H1 (cell line): ENCODE measurements around the gene SHISA6. TPM values are rescaled to one million over a fixed set of nuclear protein-coding genes. Genes with fewer than 3 reads are reported as not detected.

Source experiments
- CTCF ChIA-PET: fragments of 300-600 bp; sonication (Branson Sonifier 250); formaldehyde crosslinking; loops from one replicate; lab custom pipeline; 2021; ENCODE audit not compliant: partially characterized antibody; lab: Charles Lee
- POLR2A ChIA-PET: fragments of 300-600 bp; sonication (Branson Sonifier 250); formaldehyde crosslinking; loops from one replicate; lab custom pipeline; 2021; ENCODE audit warnings: inconsistent platforms; ENCODE audit not compliant: partially characterized antibody; lab: Charles Lee
- DNase-seq, 2 experiments: peaks; one replicate each; pipeline versions ENCODE4 v3.0.0 to v3.0.0-alpha.2; 2010 to 2022; ENCODE audit warnings: low spot score in 2 of 2, low read depth in 1 of 2, mixed read lengths in 1 of 2
- FAIRE-seq: peaks from 2 replicates; lab custom pipeline; 2011; peaks lifted over from hg19 to GRCh38; lab: Jason Lieb, UNC
- H2AFZ ChIP-seq: 2 replicates; pipeline ENCODE4 v1.8.1; 2012; ENCODE audit warnings: low read length, inconsistent platforms
- H2AK5ac ChIP-seq: 2 replicates; pipeline ENCODE4 v1.6.1; 2013; ENCODE audit warnings: low read depth, low read length
- H2BK120ac ChIP-seq: replicated peaks from 2 replicates; pipeline ENCODE3; 2013; ENCODE audit warnings: low read depth, low read length, inconsistent platforms
- H2BK12ac ChIP-seq: 2 replicates; pipeline ENCODE4 v1.6.1; 2013; ENCODE audit warnings: low read depth, low read length
- H2BK15ac ChIP-seq: 2 replicates; pipeline ENCODE4 v1.6.1; 2013; ENCODE audit warnings: low read length
- H2BK20ac ChIP-seq: 2 replicates; pipeline ENCODE4 v1.6.1; 2013; ENCODE audit warnings: low read length
- H2BK5ac ChIP-seq: 2 replicates; pipeline ENCODE4 v1.6.1; 2013; ENCODE audit warnings: low read depth, low read length
- H3K14ac ChIP-seq: 2 replicates; pipeline ENCODE4 v1.6.1; 2013; ENCODE audit warnings: inconsistent platforms; ENCODE audit not compliant: insufficient read length
- H3K18ac ChIP-seq: 2 replicates; pipeline ENCODE4 v1.6.1; 2013; ENCODE audit warnings: low read length; ENCODE audit errors: extremely low read depth
- H3K23ac ChIP-seq: 2 replicates; pipeline ENCODE4 v1.6.1; 2013; ENCODE audit warnings: inconsistent platforms; ENCODE audit not compliant: insufficient read length
- H3K23me2 ChIP-seq: 2 replicates; pipeline ENCODE4 v1.6.1; 2013; ENCODE audit warnings: low read depth, low read length
- H3K27ac ChIP-seq: 2 replicates; pipeline ENCODE4 v1.6.1; 2011; ENCODE audit warnings: low read depth, low read length, inconsistent platforms
- H3K27me3 ChIP-seq, 4 experiments: replicated peaks in 1 of 4; 1 replicate in 1 of 4; 2 replicates in 3 of 4; pipeline versions ENCODE4 v1.6.1 to v1.8.1; 2011 to 2013; ENCODE audit warnings: low read length in 3 of 4, mild to moderate bottlenecking in 3 of 4, inconsistent platforms in 2 of 4, mixed read lengths in 2 of 4, moderate library complexity in 1 of 4; ENCODE audit not compliant: control insufficient read depth in 3 of 4, insufficient read depth in 3 of 4; ENCODE audit errors: extremely low read depth in 1 of 4
- H3K36me3 ChIP-seq, 4 experiments: 2 replicates each; pipeline versions ENCODE4 v1.6.1 to v1.8.1; 2011 to 2013; ENCODE audit warnings: mild to moderate bottlenecking in 4 of 4, low read length in 3 of 4, moderate library complexity in 2 of 4, control low read depth in 1 of 4, inconsistent platforms in 1 of 4; ENCODE audit not compliant: insufficient read depth in 4 of 4, control insufficient read depth in 2 of 4
- H3K4ac ChIP-seq: replicated peaks from 2 replicates; pipeline ENCODE3; 2013; ENCODE audit warnings: low read length, low read depth, mixed read lengths, inconsistent platforms; ENCODE audit not compliant: insufficient read length
- H3K4me1 ChIP-seq, 4 experiments: replicated peaks in 1 of 4; 1 replicate in 1 of 4; 2 replicates in 3 of 4; pipeline versions ENCODE4 v1.6.1 to v1.8.1; 2011 to 2013; ENCODE audit warnings: low read length in 3 of 4, inconsistent platforms in 2 of 4, mixed read lengths in 1 of 4; ENCODE audit not compliant: insufficient read depth in 4 of 4, control insufficient read depth in 3 of 4
- H3K4me2 ChIP-seq, 2 experiments: 2 replicates each; pipeline versions ENCODE4 v1.6.1 to v1.8.1; 2011 to 2013; ENCODE audit warnings: low read depth in 2 of 2, low read length in 2 of 2, control low read depth in 1 of 2, inconsistent platforms in 1 of 2, mild to moderate bottlenecking in 1 of 2; ENCODE audit not compliant: insufficient read depth in 1 of 2
- H3K4me3 ChIP-seq, 4 experiments: fragments of 200-600, 300-600 bp in 1 of 4; sonication (generic), shearing (Covaris generic), sonication (Bioruptor Twin) in 1 of 4; 2 replicates each; pipeline versions ENCODE4 v1.5.1 to v1.8.1; 2011 to 2016; ENCODE audit warnings: low read length in 4 of 4, low read depth in 3 of 4, control low read depth in 2 of 4, inconsistent platforms in 2 of 4, mild to moderate bottlenecking in 2 of 4, mixed read lengths in 1 of 4, moderate library complexity in 1 of 4; ENCODE audit not compliant: insufficient read depth in 2 of 4; ENCODE audit errors: extremely low read depth in 1 of 4
- H3K56ac ChIP-seq: replicated peaks from 2 replicates; pipeline ENCODE3; 2013; ENCODE audit warnings: low read depth, mild to moderate bottlenecking, mixed read lengths, low read length, inconsistent platforms; ENCODE audit not compliant: insufficient read length
- H3K79me1 ChIP-seq: 2 replicates; pipeline ENCODE4 v1.6.1; 2013; ENCODE audit warnings: low read depth, low read length, control low read depth
- H3K79me2 ChIP-seq, 2 experiments: 2 replicates each; pipeline versions ENCODE4 v1.6.1 to v1.8.1; 2012 to 2013; ENCODE audit warnings: low read length in 2 of 2, mild to moderate bottlenecking in 2 of 2, inconsistent platforms in 1 of 2; ENCODE audit not compliant: insufficient read depth in 2 of 2, control insufficient read depth in 1 of 2
- H3K9ac ChIP-seq, 4 experiments: replicated peaks in 1 of 4; 1 replicate in 1 of 4; 2 replicates in 3 of 4; pipeline versions ENCODE4 v1.6.1 to v1.8.1; 2011 to 2013; ENCODE audit warnings: low read depth in 3 of 4, low read length in 3 of 4, control low read depth in 2 of 4, mild to moderate bottlenecking in 2 of 4, moderate library complexity in 2 of 4, inconsistent platforms in 1 of 4; ENCODE audit errors: extremely low read depth in 1 of 4
- H3K9me3 ChIP-seq, 2 experiments: 2 replicates each; pipeline versions ENCODE4 v1.6.1 to v1.8.1; 2012 to 2013; ENCODE audit warnings: mild to moderate bottlenecking in 2 of 2, moderate library complexity in 2 of 2, control low read depth in 1 of 2, inconsistent platforms in 1 of 2, low read depth in 1 of 2, low read length in 1 of 2, mixed read lengths in 1 of 2; ENCODE audit not compliant: insufficient read depth in 2 of 2
- H4K20me1 ChIP-seq, 2 experiments: replicated peaks in 1 of 2; 2 replicates each; pipeline versions ENCODE3 to v1.8.1; 2011 to 2013; ENCODE audit warnings: inconsistent platforms in 2 of 2, low read length in 2 of 2, mild to moderate bottlenecking in 1 of 2; ENCODE audit not compliant: insufficient read depth in 2 of 2, control insufficient read depth in 1 of 2
- H4K5ac ChIP-seq: 2 replicates; pipeline ENCODE4 v1.6.1; 2013; ENCODE audit warnings: low read length, low read depth, mixed read lengths, inconsistent platforms; ENCODE audit not compliant: insufficient read length
- H4K8ac ChIP-seq: 2 replicates; pipeline ENCODE4 v1.8.0; 2013; ENCODE audit warnings: mild to moderate bottlenecking, moderate library complexity, low read length, inconsistent platforms; ENCODE audit not compliant: insufficient read depth; ENCODE audit errors: extremely low read depth
- H4K91ac ChIP-seq: replicated peaks from 2 replicates; pipeline ENCODE3; 2013; ENCODE audit warnings: low read length, mixed read lengths, inconsistent platforms; ENCODE audit not compliant: insufficient read length
- CHD1 ChIP-seq: IDR thresholded peaks from 2 replicates; pipeline ENCODE4 v1.6.1; 2012; ENCODE audit warnings: low read depth, low read length, improper control_type of control experiment
- POLR2AphosphoS5 ChIP-seq: IDR thresholded peaks from 2 replicates; pipeline ENCODE4 v1.6.1; 2011; ENCODE audit warnings: low read depth, low read length
- WGBS, 2 experiments: shearing (Covaris generic) in 1 of 2; methylation state at CpG; one replicate each; pipeline versions ENCODE4 v1.1.6 to v1.1.7; 2013 to 2015; ENCODE audit warnings: low lambda C conversion rate in 2 of 2, mixed read lengths in 2 of 2, inconsistent platforms in 1 of 2, low coverage in 1 of 2, missing lambda C conversion rate in 1 of 2; ENCODE audit not compliant: insufficient replicate concordance in 2 of 2, insufficient coverage in 1 of 2, insufficient read length in 1 of 2; ENCODE audit errors: extremely low coverage in 1 of 2, missing lambda C conversion rate in 1 of 2; 5-methylcytosine and 5-hydroxymethylcytosine counted together
- polyA plus RNA-seq, 7 experiments: library from polyadenylated mRNA; depleted of rRNA in 3 of 7; stranded (reverse) in 5 of 7; unstranded in 2 of 7; fragments of >200 nt in 5 of 7; fragments of 200-250 nt in 2 of 7; gene quantifications; 1 replicate in 5 of 7; 2 replicates in 1 of 7; 4 replicates in 1 of 7; pipeline versions ENCODE4 v1.2.1 to v1.2.3, GENCODE V29; 2011 to 2013; ENCODE audit warnings: missing spikeins in 2 of 7, mixed read lengths in 2 of 7
- total RNA-seq: library from RNA; stranded (reverse); fragmentation: NEBNext Ultra II Directional; extraction: Animal tissue kit (Norgen Biotek cat#: 25700); gene quantifications from 2 replicates; pipeline ENCODE4 v1.2.1, GENCODE V29; 2021

SHISA6 gene
- total and polyA plus RNA-seq, 2 of the 8 experiments (the other 6 are each of a cell fraction or from before 2014, with no cell fraction given): 2.9 to 4.8 TPM

- Histone ChIP-seq H2BK12ac (no peak overlapping the region), H3K23me2 (peaks cover 5% of the 10 kb centered on the region; the same call in 1 of the 2 replicates), H3K79me2 (no peaks in the 10 kb centered on the region), H3K36me3 (no peaks in the 10 kb centered on the region), H3K27me3 (peaks cover 16 to 40% (median 31%) of the 10 kb centered on the region in 4 experiments), H2BK120ac (no peak overlapping the region), H3K27ac (no peak overlapping the region), H3K9me3 (no peaks in the 10 kb centered on the region), H3K56ac (no peak overlapping the region), H3K18ac (no peak overlapping the region), H2AFZ (no peak overlapping the region), H3K23ac (no peak overlapping the region), H4K8ac (no peak overlapping the region), H3K4me3 (no peak overlapping the region), H4K20me1 (peaks cover 3 to 4% of the 10 kb centered on the region in 2 experiments), H3K9ac (no peak overlapping the region), H4K5ac (no peak overlapping the region), H3K14ac (no peak overlapping the region), H3K4ac (no peak overlapping the region), H3K4me2 (no peak overlapping the region), H3K4me1 (peaks cover 4 to 8% (median 6%) of the 10 kb centered on the region in 4 experiments), H2BK15ac (no peak overlapping the region), H2BK20ac (no peak overlapping the region), H3K79me1 (no peaks in the 10 kb centered on the region; the same call in 1 of the 2 replicates), H4K91ac (no peak overlapping the region), H2BK5ac (no peak overlapping the region), H2AK5ac (no peak overlapping the region)
- FAIRE-seq (no peak), DNase-seq (no peak)
- ChIA-PET CTCF (interaction anchor here (1.0 to 1.5 kb wide), 3 partner anchors 19 to 146 kb away, joined by 3 read pairs; no protein-coding TSS in a partner anchor), POLR2A (no interaction called here)
- 76% methylated on average over 7 of the region's 7 CpGs; no CpG with 5 or more reads in 1 of the 2 experiments for WGBS, 2 experiments
- TF ChIP-seq CHD1: no peak
- no peak for TF ChIP-seq POLR2AphosphoS5
Observed at GRCh38 chr17:11245187-11245586, 4.2 kb downstream of the SHISA6 start.
